HepG2 (cell line): Measurements from ENCODE around the gene FBXW2. TPM values are rescaled to one million over a fixed set of nuclear protein-coding genes. Genes with fewer than 3 reads are reported as not detected.

Source experiments
- ATF1 ChIP-seq: IDR thresholded peaks from 2 replicates; pipeline ENCODE4 v1.6.1; 2016; ENCODE audit warnings: mild to moderate bottlenecking, control low read depth
- FOXA1 ChIP-seq, 2 experiments: fragments of 450-650 bp in 1 of 2; sonication (generic) in 1 of 2; formaldehyde crosslinking in 1 of 2; IDR thresholded peaks; 2 replicates each; pipeline versions ENCODE4 v1.4.0 to v1.6.1; 2016 to 2020; ENCODE audit warnings: missing genetic modification reagents in 1 of 2
- HDAC1 ChIP-seq: sonication (generic); formaldehyde crosslinking; IDR thresholded peaks from 2 replicates; pipeline ENCODE4 v1.5.1; 2020; ENCODE audit warnings: mild to moderate bottlenecking, missing genetic modification reagents
- HMG20A ChIP-seq: IDR thresholded peaks from 2 replicates; pipeline ENCODE4 v1.6.1; 2016; ENCODE audit warnings: borderline replicate concordance
- MIER3 ChIP-seq: IDR thresholded peaks from 2 replicates; pipeline ENCODE4 v1.6.1; 2016; ENCODE audit warnings: missing compliant biosample characterization, borderline replicate concordance
- NFIC ChIP-seq: IDR thresholded peaks from 2 replicates; pipeline ENCODE4 v1.6.1; 2012; ENCODE audit warnings: mild to moderate bottlenecking, low read length, inconsistent platforms
- SMARCE1 ChIP-seq: fragments of 450-650 bp; IDR thresholded peaks from 2 replicates; pipeline ENCODE4 v1.6.1; 2017; ENCODE audit warnings: borderline replicate concordance
- ZFP62 ChIP-seq: sonication (generic); formaldehyde crosslinking; IDR thresholded peaks from 2 replicates; pipeline ENCODE4 v1.4.0; 2020; ENCODE audit warnings: missing genetic modification reagents
- polyA plus RNA-seq, 8 experiments: library from polyadenylated mRNA; depleted of rRNA in 3 of 8; stranded (reverse) in 7 of 8; unstranded in 1 of 8; fragments of >200 nt; fragmentation: Illumina TruSeq in 4 of 8; extraction: Trizol in 4 of 8; gene quantifications; 2 replicates each; pipeline versions ENCODE4 v1.2.1 to v1.2.3, GENCODE V29; 2011 to 2016; ENCODE audit warnings: low read depth in 4 of 8, missing spikeins in 1 of 8, mixed read lengths in 1 of 8; ENCODE audit not compliant: insufficient read depth in 1 of 8
- total RNA-seq, 5 experiments: library from RNA; depleted of rRNA; stranded (reverse); fragments of >200 nt; fragmentation: Illumina TruSeq; extraction: Trizol; gene quantifications; 2 replicates each; pipeline ENCODE4 v1.2.3, GENCODE V29; 2016; ENCODE audit warnings: low read depth in 1 of 5
- TF ChIP-seq, protein P1 (sequence below): IDR thresholded peaks from 2 replicates; pipeline ENCODE4 v1.4.0; 2020; ENCODE audit warnings: mild to moderate bottlenecking, missing genetic modification reagents
- TF ChIP-seq, protein P2 (sequence below): sonication (generic); formaldehyde crosslinking; IDR thresholded peaks from 2 replicates; pipeline ENCODE4 v1.5.1; 2020; ENCODE audit warnings: mild to moderate bottlenecking, missing genetic modification reagents, moderate library complexity
- TF ChIP-seq, protein P3 (sequence below): sonication (generic); formaldehyde crosslinking; IDR thresholded peaks from 2 replicates; pipeline ENCODE4 v1.8.1; 2022; ENCODE audit warnings: mild to moderate bottlenecking, missing genetic modification reagents
- TF ChIP-seq, protein P4 (sequence below): sonication (generic); formaldehyde crosslinking; IDR thresholded peaks from 2 replicates; pipeline ENCODE4 v1.8.0; 2022; ENCODE audit warnings: mild to moderate bottlenecking, missing genetic modification reagents
- TF ChIP-seq, protein P5 (sequence below): sonication (generic); formaldehyde crosslinking; IDR thresholded peaks from 2 replicates; pipeline ENCODE4 v1.8.1; 2022; ENCODE audit warnings: low read depth, mild to moderate bottlenecking, missing genetic modification reagents

The FBXW2 gene
- total and polyA plus RNA-seq, 2 of the 13 experiments (the other 11 are each of a cell fraction or from before 2014, with no cell fraction given) = 35.4 to 43.1 TPM

DNA sequence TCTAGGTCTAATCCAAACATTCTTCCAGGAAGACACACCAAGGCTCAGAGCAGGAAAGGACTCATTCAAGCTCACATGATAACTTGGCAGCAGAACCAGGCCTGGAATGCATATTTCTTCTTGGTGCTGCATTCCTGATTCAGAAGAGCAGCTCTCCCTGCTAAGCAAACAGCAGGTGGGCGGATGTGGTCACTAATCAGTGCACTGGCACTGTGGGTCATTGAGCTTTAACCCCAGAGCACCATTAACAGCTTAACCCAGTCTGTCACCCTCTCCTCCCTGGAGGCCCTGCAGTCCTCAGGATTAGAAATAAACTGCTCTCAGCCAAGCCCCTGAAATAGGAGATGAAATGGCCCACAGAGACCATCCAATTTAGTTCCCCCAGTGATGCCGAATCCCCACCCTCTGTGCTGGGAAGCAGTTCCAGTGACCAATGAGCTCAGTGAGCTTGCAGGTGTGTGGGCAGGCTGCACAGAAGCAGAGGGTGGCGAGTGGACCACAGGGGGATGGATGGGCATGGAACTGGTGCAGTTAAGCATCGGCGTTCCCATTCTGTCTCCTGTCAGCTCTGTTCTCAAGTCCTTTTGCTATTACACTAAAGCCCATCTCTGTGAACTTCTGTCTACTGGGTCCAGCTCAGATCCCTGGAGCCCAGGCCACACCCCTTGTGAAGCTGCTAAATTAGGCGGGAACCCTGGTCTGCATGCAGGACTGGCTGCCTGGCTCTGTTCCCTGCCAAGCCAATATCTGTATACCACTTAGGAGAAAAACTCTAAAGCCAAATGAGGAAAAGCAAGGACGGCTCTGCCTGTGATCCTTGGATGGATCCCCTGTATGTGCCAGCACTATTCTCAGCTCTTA, 62.3 kb downstream of the FBXW2 start (continued):
- TF ChIP-seq ZFP62 (CRISPR knock-in tag) (no peak), MIER3 (CRISPR knock-in tag) (peak; percentile 28; the same call in 1 of the 2 replicates), NFIC (peak; percentile 42; the same call in 1 of the 2 replicates), FOXA1 (IDR thresholded peaks at IDR 0.05) (no peak), FOXA1 (CRISPR knock-in tag; IDR thresholded peaks at IDR 0.05) (peak; percentile 95), SMARCE1 (no peak), ATF1 (CRISPR knock-in tag) (0 out of 2 replicates have a peak, but pooled peaks have one; percentile 31), HMG20A (CRISPR knock-in tag) (peak; percentile 99), HDAC1 (CRISPR knock-in tag) (peak; percentile 94)
- TF ChIP-seq, protein P1, sequence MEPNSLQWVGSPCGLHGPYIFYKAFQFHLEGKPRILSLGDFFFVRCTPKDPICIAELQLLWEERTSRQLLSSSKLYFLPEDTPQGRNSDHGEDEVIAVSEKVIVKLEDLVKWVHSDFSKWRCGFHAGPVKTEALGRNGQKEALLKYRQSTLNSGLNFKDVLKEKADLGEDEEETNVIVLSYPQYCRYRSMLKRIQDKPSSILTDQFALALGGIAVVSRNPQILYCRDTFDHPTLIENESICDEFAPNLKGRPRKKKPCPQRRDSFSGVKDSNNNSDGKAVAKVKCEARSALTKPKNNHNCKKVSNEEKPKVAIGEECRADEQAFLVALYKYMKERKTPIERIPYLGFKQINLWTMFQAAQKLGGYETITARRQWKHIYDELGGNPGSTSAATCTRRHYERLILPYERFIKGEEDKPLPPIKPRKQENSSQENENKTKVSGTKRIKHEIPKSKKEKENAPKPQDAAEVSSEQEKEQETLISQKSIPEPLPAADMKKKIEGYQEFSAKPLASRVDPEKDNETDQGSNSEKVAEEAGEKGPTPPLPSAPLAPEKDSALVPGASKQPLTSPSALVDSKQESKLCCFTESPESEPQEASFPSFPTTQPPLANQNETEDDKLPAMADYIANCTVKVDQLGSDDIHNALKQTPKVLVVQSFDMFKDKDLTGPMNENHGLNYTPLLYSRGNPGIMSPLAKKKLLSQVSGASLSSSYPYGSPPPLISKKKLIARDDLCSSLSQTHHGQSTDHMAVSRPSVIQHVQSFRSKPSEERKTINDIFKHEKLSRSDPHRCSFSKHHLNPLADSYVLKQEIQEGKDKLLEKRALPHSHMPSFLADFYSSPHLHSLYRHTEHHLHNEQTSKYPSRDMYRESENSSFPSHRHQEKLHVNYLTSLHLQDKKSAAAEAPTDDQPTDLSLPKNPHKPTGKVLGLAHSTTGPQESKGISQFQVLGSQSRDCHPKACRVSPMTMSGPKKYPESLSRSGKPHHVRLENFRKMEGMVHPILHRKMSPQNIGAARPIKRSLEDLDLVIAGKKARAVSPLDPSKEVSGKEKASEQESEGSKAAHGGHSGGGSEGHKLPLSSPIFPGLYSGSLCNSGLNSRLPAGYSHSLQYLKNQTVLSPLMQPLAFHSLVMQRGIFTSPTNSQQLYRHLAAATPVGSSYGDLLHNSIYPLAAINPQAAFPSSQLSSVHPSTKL (CRISPR knock-in tag) = peak; percentile 91
- TF ChIP-seq, protein P2, sequence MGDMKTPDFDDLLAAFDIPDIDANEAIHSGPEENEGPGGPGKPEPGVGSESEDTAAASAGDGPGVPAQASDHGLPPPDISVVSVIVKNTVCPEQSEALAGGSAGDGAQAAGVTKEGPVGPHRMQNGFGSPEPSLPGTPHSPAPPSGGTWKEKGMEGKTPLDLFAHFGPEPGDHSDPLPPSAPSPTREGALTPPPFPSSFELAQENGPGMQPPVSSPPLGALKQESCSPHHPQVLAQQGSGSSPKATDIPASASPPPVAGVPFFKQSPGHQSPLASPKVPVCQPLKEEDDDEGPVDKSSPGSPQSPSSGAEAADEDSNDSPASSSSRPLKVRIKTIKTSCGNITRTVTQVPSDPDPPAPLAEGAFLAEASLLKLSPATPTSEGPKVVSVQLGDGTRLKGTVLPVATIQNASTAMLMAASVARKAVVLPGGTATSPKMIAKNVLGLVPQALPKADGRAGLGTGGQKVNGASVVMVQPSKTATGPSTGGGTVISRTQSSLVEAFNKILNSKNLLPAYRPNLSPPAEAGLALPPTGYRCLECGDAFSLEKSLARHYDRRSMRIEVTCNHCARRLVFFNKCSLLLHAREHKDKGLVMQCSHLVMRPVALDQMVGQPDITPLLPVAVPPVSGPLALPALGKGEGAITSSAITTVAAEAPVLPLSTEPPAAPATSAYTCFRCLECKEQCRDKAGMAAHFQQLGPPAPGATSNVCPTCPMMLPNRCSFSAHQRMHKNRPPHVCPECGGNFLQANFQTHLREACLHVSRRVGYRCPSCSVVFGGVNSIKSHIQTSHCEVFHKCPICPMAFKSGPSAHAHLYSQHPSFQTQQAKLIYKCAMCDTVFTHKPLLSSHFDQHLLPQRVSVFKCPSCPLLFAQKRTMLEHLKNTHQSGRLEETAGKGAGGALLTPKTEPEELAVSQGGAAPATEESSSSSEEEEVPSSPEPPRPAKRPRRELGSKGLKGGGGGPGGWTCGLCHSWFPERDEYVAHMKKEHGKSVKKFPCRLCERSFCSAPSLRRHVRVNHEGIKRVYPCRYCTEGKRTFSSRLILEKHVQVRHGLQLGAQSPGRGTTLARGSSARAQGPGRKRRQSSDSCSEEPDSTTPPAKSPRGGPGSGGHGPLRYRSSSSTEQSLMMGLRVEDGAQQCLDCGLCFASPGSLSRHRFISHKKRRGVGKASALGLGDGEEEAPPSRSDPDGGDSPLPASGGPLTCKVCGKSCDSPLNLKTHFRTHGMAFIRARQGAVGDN = peak; percentile 38
- TF ChIP-seq, protein P3, sequence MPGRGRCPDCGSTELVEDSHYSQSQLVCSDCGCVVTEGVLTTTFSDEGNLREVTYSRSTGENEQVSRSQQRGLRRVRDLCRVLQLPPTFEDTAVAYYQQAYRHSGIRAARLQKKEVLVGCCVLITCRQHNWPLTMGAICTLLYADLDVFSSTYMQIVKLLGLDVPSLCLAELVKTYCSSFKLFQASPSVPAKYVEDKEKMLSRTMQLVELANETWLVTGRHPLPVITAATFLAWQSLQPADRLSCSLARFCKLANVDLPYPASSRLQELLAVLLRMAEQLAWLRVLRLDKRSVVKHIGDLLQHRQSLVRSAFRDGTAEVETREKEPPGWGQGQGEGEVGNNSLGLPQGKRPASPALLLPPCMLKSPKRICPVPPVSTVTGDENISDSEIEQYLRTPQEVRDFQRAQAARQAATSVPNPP (CRISPR knock-in tag) = peak; percentile 30; the same call in 1 of the 2 replicates
- TF ChIP-seq, protein P4, sequence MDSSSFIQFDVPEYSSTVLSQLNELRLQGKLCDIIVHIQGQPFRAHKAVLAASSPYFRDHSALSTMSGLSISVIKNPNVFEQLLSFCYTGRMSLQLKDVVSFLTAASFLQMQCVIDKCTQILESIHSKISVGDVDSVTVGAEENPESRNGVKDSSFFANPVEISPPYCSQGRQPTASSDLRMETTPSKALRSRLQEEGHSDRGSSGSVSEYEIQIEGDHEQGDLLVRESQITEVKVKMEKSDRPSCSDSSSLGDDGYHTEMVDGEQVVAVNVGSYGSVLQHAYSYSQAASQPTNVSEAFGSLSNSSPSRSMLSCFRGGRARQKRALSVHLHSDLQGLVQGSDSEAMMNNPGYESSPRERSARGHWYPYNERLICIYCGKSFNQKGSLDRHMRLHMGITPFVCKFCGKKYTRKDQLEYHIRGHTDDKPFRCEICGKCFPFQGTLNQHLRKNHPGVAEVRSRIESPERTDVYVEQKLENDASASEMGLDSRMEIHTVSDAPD (CRISPR knock-in tag) = peak; percentile 91; the same call in 1 of the 2 replicates
- TF ChIP-seq, protein P5, sequence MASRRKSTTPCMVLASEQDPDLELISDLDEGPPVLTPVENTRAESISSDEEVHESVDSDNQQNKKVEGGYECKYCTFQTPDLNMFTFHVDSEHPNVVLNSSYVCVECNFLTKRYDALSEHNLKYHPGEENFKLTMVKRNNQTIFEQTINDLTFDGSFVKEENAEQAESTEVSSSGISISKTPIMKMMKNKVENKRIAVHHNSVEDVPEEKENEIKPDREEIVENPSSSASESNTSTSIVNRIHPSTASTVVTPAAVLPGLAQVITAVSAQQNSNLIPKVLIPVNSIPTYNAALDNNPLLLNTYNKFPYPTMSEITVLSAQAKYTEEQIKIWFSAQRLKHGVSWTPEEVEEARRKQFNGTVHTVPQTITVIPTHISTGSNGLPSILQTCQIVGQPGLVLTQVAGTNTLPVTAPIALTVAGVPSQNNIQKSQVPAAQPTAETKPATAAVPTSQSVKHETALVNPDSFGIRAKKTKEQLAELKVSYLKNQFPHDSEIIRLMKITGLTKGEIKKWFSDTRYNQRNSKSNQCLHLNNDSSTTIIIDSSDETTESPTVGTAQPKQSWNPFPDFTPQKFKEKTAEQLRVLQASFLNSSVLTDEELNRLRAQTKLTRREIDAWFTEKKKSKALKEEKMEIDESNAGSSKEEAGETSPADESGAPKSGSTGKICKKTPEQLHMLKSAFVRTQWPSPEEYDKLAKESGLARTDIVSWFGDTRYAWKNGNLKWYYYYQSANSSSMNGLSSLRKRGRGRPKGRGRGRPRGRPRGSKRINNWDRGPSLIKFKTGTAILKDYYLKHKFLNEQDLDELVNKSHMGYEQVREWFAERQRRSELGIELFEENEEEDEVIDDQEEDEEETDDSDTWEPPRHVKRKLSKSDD = no peak
